MV-4-11 (cell line): ENCODE measurements around the gene GPT2.
"Not testable (repeated sequence)": the region's sequence is repeated elsewhere in the genome, so short reads cannot be mapped to it uniquely, and the experiment has no call there.

Experiments
- DNase-seq: peaks from one replicate; lab custom pipeline; 2025; lab: John Stamatoyannopoulos, UW

Gene GPT2

DNA sequence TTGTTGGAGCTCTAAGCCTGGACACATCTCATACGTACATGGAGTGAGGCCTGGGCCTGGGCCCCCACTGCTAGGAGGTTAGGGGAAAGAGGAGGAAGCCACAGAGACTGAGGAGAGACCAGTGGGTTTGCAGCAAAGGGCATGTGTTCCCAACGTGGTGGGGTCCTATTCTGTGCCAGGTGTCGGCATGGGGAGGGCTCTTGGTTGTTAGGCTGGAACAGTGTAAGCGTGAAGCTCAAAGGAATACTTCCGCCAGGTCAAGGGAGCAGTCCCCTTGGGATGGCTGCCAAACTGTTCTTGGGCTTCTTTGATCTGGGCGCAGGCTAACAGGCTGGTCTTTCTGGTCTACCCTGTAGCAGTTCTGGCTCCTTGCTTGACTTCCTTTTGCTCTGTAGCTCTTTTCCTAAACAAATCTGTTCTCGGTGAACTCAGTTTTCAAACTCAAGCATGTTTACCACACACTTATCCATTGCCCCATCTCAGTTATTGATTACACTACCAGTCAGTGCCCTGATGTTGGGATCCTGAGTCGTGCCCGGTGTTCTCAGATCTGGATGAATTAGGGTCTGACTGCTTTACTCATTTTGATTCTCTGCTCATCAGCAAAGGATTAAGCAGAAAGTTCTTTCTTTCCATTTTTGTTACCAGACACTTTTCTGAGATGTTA, 36.4 kb downstream of the GPT2 start:
- no peak for DNase-seq

DNA sequence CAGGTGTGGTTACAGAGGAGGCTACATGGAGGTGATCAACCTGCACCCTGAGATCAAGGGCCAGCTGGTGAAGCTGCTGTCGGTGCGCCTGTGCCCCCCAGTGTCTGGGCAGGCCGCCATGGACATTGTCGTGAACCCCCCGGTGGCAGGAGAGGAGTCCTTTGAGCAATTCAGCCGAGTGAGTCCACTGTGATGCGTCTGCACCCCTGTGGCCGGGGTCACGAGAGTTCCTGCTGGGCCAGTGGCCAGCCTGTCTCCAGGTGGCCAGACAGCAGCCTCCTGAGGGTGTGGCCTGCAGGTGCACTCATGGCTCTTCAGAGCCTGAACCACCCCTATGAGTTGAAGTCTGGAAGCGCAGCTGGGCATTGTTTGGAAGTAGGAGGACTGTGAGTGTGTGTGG, 38.1 kb downstream of the GPT2 start:
- no peak for DNase-seq

DNA sequence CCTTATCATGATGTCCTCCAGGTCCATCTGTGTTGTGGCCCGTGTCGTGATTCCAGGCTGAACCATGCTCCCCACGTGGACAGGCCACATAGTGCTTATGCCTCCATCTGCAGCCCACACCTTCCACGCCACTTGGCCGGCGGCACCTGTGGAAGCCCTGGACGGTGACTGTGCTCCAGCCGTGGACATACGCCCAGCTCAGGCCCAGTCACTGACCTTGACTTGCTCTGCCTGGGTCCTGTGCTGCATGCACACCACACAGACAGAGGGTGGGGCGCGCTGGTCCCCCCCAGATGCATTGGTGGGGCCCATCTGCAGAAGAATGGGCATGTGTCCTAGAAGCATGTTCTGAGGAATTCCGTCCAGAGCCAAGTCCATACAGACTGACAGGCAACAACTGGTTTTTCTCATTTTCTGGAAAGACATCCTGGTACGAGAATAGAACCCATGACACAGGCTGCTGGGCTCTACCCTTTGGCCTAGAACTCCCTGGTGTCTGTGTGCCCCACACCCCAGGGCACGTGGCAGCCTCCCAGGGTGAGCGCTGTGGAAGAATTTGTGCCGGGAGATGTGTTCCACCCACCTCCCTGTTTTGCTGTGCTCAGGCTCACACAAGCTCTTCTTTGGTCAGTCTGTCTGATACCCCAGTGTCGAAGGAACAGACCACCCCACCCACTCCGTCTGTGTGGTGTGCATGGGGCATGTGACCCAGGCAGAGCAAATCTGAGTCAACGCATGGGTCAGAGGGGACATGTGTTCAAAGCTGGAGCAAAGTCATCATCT, 39.5 kb downstream of the GPT2 start:
- no peak for DNase-seq

DNA sequence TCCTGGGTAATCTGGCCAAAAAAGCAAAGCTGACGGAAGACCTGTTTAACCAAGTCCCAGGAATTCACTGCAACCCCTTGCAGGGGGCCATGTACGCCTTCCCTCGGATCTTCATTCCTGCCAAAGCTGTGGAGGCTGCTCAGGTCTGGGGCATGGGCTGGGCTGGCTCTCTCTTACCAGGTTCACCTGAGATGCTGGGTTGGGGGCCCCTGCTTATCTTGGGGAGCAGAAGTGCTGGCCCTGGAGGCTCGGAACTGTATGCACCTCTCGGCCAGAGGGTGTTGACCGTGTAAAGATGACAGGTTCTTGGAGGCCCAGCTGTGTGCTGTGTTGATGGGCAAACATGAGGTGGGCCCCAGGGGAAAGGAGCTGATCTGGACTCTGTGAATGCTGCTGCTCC, 40.2 kb downstream of the GPT2 start:
- DNase-seq = no peak

DNA sequence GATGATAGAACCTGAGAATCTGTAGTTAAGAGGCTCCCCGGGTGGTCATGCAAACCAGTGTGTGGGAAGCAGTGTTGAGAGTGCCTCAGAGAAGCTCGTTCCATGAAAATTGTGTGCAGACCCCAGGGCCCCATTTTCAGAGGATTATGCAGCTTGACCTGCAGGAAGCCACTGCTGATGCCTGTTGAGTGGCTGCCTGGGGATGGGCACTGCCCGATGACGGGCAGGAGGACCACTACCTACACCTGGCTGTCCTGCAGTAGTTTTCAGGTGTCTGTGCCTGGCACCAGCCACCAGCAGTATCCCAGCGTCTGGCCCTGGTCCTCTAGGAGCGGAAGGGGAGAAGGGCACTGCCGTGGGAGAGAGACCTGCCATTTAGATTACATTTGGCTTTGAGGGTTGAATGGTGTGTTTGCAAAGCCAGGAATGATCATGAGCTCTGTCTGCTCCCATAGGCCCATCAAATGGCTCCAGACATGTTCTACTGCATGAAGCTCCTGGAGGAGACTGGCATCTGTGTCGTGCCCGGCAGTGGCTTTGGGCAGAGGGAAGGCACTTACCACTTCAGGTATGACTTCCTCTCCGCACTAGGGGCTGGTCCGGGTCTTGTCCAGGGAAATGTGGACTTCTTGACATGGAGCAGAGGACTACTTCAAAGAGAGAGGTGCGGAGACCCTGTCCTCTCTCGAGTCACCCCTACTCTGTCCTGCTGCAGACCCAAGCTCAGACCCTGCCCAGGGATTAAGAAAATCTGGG, 42.5 kb downstream of the GPT2 start:
- no peak for DNase-seq

DNA sequence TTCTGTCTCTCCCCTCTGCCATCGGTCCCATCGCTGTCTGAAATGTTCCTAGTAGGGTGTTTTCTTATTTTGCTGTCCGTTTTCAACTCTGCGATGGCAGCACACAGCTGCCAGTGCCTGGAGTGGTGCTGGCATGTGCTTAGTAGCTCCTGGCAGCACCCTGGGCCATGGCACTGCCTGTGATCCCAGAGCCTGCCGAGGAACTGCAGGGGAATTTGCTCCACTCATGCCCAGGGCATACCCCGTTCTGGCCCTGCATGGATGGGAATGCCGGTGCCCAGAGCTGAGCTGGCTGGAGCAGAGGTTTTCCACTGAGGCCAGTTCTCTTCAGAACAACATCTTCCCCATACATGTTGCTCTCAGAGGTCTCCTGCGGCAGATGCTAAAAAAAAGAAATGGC, 43.1 kb downstream of the GPT2 start:
- DNase-seq = no peak

DNA sequence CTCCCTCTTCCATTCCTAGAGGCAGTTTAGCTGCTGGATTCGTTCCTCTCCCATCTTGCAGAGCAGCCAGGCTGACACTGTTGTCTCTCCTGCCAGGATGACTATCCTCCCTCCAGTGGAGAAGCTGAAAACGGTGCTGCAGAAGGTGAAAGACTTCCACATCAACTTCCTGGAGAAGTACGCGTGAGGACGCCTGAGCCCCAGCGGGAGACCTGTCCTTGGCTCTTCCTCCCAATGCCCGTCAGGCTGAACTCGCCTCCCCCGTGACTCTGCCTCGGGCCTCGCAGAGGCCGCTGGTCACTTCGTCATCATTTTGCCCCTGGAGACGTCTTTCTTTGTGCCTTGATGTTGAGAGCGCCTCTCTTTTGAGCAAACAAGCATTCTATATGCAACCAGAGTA, 44.6 kb downstream of the GPT2 start:
- no peak for DNase-seq

DNA sequence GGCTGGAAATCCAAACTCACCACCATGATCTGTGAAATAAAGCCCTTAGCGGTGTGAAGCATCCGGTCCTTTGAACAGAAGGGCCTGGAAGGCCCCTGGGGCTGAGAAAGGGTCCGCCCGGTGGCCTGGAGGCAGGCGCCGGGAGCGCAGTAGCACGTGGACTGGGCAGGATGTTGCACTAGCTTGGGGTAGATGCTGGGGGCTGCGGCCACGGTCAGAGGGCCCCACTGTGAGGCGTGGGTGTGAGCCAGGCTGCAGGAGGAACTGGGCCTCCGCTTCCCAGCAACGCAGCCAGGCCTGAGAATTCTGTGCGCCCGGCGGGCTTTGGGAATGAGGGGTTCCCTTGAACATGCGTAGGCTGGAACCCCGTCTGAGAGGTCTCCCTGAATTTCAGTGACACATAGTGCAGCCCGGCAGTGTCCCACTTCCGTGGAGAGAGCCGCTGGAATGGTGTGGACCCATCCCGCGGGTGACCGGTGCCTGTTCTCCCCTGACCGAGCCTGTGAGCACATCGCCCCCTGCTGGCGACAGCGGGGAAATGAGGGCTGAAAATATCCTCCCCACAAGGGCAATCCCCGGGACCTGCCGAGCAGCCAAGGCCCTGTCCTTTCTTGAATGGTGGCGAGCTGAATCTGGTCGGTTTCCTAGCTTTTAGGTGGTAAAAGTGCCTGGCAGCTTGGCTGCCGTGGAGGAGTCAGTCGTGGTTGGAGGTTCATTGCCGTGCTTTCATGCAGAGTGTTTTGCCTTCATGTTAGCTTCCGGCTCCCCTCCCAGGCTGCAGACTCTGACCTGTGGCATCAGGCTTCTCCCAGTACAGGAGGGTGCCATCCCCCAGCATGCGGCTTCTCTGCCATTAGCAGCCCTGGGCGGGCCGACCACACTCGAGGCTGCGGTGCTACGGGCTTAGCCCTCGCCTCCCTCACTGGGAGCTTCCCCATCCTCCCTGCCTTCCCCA, 45.5 kb downstream of the GPT2 start:
- peak; percentile 13 for DNase-seq

DNA sequence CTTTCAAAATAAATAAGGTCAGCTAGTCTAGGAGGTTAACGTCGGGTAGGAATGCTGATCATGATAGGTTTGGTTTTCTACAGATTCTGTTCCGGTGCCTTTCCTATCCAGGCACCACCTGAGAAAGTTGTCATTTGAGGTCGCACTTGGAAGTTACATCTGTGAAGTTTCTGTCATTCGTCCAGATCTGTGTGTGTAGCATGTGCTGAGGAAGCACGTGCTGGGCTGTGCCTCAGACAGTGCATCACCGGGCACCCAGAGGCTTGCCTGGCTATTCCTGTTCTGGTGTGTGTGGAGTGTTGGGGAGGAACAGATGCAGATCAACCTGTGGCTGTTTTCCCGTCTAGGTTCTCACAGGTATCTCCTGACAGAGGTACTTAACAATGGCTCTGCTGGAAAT, 46.7 kb downstream of the GPT2 start:
- no peak for DNase-seq

DNA sequence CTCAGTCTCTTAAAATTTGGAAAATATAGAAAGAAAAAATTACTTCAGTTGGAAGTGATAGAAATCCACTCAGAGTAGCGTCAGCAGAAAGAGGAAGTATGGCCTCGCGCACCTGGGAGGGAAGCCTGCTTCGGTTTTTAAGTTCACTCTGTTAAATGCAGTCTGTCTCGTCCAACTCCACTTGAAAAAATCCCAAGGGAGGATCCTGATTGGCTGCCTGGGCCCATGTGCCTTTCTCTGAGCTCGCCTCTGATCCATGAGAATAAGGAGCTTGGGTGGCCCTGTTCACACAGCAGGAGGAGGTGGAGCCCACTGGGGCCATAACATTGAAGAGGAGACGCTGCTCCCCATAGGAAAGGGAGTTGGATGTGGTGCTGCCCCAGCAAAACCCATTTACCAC, 48.6 kb downstream of the GPT2 start:
- peak; percentile 70 for DNase-seq

DNA sequence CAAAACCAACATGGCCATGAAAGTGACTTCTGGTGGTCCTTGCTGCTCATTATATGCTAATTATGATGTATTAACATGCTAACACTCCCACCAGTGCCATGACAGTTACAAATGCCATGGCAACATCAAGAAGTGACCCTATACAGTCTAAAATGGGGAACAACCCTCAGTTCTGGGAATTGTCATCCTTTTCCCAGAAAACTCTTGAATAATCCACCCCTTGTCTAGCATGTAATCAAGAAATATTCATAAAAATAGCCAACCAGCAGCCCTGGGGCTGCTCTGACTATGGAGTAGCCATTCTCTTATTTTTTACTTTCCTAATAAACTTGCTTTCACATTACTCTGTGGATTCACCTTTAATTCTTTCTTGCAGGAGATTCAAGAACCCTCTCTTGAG, 53.4 kb downstream of the GPT2 start:
- peak; percentile 46 for DNase-seq

DNA sequence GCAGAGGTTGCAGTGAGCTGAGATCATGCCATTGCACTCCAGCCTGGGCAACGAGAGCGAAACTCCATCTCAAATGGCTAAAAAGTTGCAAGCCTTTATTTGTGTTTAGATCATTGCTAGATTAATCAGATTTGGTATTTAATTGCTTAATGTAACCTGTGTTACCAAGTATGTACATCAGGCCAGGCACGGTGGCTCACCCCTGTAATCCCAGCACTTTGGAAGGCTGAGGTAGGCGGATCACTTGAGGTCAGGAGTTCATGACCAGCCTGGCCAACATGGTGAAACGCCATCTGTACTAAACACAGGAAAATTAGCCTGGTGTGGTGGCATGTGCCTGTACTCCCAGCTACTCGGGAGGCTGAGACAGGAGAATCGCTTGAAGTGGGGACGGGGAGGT, 60.6 kb downstream of the GPT2 start:
- not testable (repeated sequence) for DNase-seq

DNA sequence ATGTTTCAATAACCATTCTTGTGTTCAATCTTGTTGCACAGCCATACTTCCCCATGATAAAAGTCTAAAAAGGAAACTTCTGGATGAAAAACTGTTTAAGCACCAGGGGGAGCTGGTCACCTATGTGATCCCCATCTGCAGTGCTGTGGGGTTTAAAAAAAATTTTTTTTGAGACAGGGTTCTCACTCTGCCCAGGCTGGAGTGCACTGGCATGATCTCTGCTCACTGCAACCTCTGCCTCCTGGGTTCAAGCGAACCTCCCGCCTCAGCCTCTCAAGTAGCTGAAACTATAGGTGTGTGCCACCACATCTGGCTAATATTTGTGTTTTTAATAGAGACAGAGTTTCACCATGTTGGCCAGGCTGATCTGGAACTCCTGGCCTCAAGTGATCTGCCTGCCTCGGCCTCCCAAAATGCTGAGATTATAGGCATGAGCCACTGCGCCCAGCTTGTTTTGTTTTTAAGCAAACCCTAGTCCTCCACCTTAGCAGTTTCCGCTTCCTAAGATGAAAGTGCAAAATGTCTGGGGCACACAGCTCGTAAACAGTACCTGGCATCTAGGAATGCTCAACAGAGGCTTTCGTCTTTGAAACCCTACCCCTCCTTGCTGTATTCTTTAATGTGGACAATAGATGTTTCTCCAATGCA, 63.9 kb downstream of the GPT2 start:
- DNase-seq = peak; percentile 63

DNA sequence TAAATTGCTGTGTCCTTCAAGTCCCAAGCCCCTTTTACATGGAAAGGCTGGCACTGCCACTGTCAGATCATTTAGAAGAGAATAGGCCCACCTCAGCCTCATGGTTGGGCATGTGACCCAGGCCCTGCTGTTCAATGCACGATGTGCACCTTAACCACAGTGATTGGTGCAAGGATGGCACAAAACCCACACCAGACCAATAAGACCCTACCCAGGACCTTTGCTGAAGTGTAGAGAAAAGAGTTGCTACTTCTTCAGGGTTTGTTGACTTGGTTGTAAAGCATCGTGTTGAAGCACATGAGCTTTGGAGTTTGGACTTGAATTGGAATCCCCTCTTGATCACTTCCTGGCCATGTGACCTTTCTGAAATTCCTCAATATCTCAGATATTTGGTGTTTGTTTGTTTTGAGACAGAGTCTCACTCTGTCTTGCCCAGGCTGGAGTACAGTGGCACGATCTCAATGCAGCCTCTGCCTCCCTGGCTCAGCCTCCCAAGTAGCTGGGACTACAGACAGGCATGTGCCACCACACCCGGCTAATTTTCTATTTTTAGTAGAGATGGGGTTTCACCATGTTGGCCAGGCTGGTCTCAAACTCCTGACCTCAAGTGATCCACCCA, 64.5 kb downstream of the GPT2 start:
- DNase-seq = no peak

DNA sequence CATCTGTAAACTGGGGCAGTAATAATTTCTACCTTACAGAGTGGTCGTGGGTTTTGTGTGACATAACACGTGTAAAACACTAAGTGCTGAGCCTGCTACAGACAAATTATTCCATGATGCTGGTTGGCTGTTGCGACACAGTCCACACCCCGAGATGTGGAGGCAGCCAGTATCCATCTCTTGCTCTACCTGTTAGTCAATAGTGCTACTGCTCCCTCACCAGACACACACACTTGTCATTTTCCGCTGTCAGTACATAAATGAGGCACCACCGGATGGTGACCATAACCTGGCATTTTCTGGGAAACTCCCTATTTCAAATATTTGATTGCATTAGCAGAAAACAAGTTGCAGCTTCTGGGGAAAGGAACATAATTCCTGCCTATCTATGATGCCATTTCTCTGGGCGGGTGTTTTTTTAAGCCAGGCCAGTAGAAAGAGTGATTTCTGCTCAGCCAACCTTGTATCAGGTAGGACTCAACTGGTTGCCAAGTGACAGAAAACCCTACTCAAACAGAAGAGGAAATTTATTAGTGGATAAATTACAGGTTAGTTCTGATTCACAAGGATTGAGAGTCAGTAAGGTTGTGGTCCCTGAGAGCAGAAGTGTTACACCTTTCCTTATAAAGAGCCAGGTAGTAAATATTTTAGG, 65.2 kb downstream of the GPT2 start:
- peak; percentile 4 for DNase-seq

DNA sequence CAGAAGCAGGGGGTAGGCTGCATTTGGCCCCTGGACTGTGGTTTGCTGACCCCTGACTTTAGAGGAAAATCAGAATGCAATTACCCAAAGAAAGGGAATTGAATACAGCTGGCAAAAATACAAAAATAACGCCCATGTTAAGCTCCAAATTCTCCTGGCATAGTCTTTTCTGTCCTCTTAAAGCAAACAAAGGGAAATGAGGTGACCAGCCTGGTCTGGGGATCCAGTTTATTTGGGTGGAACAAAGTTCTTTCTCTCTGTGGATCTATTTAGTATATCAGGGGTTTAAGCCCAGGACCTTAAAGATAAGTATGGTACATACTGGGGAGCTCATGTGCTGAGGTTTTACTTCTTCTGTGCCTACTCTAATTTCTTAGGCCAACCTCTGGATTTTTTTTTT, 65.8 kb downstream of the GPT2 start:
- DNase-seq = no peak

DNA sequence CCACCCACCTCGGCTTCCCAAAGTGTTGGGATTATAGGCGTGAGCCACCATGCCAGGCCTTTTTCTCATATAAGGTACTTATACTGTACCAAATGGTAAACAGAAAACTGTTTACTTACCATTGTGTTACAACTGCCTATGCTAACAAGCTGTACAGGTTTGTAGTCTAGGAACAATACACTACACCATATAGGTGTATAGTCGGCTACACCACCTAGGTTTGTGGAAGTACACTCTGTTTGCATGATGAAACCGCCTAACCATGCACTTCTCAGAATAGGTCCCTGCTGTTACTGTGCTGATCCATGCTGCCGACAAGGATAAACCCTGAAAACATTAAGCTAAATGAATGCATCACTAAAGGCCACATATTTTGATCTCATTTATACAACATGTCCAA, 70.4 kb downstream of the GPT2 start:
- DNase-seq = no peak

DNA sequence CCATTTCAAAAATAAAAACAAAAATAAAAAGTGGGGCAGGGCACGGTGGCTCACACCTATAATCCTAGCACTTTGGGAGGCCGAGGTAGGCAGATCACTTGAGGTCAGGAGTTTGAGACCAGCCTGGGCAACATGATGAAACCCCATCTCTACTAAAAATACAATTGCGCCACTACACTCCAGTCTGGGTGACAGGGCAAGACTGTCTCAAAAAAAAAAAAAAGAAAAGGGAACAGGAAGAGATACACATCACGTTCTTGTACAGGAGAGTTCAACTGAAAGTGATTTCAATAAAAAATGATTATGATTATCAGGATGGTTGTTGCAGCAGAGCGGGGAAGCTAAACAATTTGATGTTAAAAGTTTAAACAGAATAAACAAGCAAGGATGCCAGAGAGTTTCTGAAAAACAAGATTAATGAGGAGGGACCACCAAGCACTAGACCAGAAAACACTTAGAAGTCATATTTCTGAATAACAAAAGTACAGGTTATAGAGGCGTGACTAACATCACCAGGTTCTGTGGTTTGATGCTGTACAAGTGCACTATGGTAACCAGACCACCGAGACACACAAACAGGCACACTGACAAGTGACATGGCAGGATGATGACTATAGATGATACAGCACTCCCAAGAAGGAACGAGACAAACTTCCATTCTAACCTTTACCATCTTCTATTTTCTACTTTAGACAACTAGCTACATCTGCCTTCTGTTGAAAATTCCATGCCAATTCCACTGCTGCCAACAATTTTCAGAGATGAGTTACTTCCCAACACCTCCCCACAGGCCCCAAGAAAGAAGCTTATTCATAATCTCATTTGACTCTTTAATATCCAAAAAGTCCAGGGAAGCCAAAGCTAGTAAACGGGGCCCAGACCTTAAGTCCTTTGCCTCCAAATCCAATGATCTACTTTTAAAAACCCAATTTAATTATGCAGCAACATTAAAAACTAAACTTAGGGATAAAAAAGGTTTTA, 77.5 kb downstream of the GPT2 start:
- DNase-seq = peak; percentile 86

DNA sequence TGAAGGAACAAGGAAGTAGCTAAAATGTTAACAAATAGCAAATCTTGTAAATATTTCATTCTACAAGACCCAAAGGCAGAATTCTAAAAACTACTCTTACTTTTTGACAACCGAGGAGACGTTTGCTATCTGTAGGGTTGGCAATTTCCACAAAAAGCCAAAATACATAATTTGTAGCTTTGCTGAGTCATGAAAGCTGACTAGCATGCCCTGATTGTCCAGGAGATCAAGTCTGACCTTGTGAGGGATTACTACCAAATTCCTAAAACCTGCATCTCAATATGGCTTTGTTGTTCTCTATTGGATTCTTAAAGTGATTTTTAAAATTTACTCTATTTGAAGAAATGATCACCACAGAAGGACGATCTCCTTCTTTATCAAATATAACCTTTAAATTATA, 78.5 kb downstream of the GPT2 start:
- DNase-seq = no peak
